H9 (cell line): ENCODE data around the gene GRIK4. TPM values are rescaled to one million over a fixed set of nuclear protein-coding genes. Genes with fewer than 3 reads are reported as not detected.

Source experiments
- DNase-seq: peaks from one replicate; pipeline ENCODE4 v3.0.0-alpha.2; 2017
- H2AFZ ChIP-seq: one replicate; pipeline ENCODE4 v1.6.1; 2013; ENCODE audit warnings: mild to moderate bottlenecking, low read length, control low read depth, moderate library complexity
- H2AK5ac ChIP-seq: 2 replicates; pipeline ENCODE4 v1.6.1; 2013; ENCODE audit warnings: low read length, control low read depth, mixed read lengths; ENCODE audit not compliant: insufficient read length
- H2BK120ac ChIP-seq: one replicate; pipeline ENCODE4 v1.6.1; 2013; ENCODE audit warnings: low read depth, mild to moderate bottlenecking, low read length, control low read depth, inconsistent platforms; ENCODE audit not compliant: poor library complexity, severe bottlenecking
- H2BK12ac ChIP-seq: 2 replicates; pipeline ENCODE4 v1.6.1; 2013; ENCODE audit warnings: low read length, control low read depth, mixed read lengths, low read depth; ENCODE audit not compliant: insufficient read length
- H2BK15ac ChIP-seq: 2 replicates; pipeline ENCODE4 v1.6.1; 2013; ENCODE audit warnings: low read depth, low read length, control low read depth
- H2BK20ac ChIP-seq: one replicate; pipeline ENCODE4 v1.6.1; 2013; ENCODE audit warnings: low read depth, mild to moderate bottlenecking, low read length, control low read depth, inconsistent platforms; ENCODE audit not compliant: poor library complexity, severe bottlenecking
- H2BK5ac ChIP-seq: 2 replicates; pipeline ENCODE4 v1.6.1; 2013; ENCODE audit warnings: low read length, control low read depth, mixed read lengths; ENCODE audit not compliant: insufficient read length
- H3K14ac ChIP-seq: 2 replicates; pipeline ENCODE4 v1.6.1; 2013; ENCODE audit warnings: low read length, control low read depth; ENCODE audit not compliant: insufficient read depth
- H3K18ac ChIP-seq: 2 replicates; pipeline ENCODE4 v1.6.1; 2013; ENCODE audit warnings: low read depth, mild to moderate bottlenecking, mixed read lengths, low read length, control low read depth; ENCODE audit not compliant: insufficient read length
- H3K23ac ChIP-seq: 2 replicates; pipeline ENCODE4 v1.6.1; 2013; ENCODE audit warnings: low read length, control low read depth, mixed read lengths, low read depth; ENCODE audit not compliant: insufficient read length
- H3K23me2 ChIP-seq: 2 replicates; pipeline ENCODE4 v1.6.1; 2013; ENCODE audit warnings: low read depth, mild to moderate bottlenecking, mixed read lengths, low read length, control low read depth; ENCODE audit not compliant: insufficient read length, poor library complexity, severe bottlenecking
- H3K27ac ChIP-seq: 2 replicates; pipeline ENCODE4 v1.5.1; 2013; ENCODE audit warnings: low read length, control low read depth, mixed read lengths, low read depth; ENCODE audit not compliant: insufficient read length
- H3K27me3 ChIP-seq: 2 replicates; pipeline ENCODE4 v1.6.1; 2013; ENCODE audit warnings: low read length, control low read depth, inconsistent platforms; ENCODE audit not compliant: insufficient read depth
- H3K4ac ChIP-seq: 2 replicates; pipeline ENCODE4 v1.6.1; 2013; ENCODE audit warnings: low read depth, mild to moderate bottlenecking, control low read depth, inconsistent platforms, low read length, moderate library complexity
- H3K4me1 ChIP-seq: 2 replicates; pipeline ENCODE4 v1.6.1; 2013; ENCODE audit warnings: low read length, control low read depth, inconsistent platforms; ENCODE audit not compliant: insufficient read depth
- H3K4me2 ChIP-seq: 2 replicates; pipeline ENCODE4 v1.6.1; 2013; ENCODE audit warnings: low read length, control low read depth, mixed read lengths; ENCODE audit not compliant: insufficient read length, insufficient read depth
- H3K56ac ChIP-seq: 2 replicates; pipeline ENCODE4 v1.6.1; 2013; ENCODE audit warnings: low read depth, mild to moderate bottlenecking, mixed read lengths, low read length, control low read depth; ENCODE audit not compliant: insufficient read length
- H3K79me1 ChIP-seq: 2 replicates; pipeline ENCODE4 v1.6.1; 2013; ENCODE audit warnings: low read depth, mild to moderate bottlenecking, moderate library complexity, low read length, control low read depth, inconsistent platforms; ENCODE audit not compliant: insufficient read depth, poor library complexity, severe bottlenecking
- H3K79me2 ChIP-seq: 2 replicates; pipeline ENCODE4 v1.6.1; 2013; ENCODE audit warnings: low read length, control low read depth, inconsistent platforms; ENCODE audit not compliant: insufficient read depth
- H3K9ac ChIP-seq: 2 replicates; pipeline ENCODE4 v1.6.1; 2013; ENCODE audit warnings: low read length, control low read depth, mixed read lengths; ENCODE audit not compliant: insufficient read length; ENCODE audit errors: extremely low read depth
- H3K9me3 ChIP-seq: one replicate; pipeline ENCODE4 v1.6.1; 2013; ENCODE audit warnings: low read depth, low read length, inconsistent platforms; ENCODE audit not compliant: control insufficient read depth
- H3T11ph ChIP-seq: one replicate; pipeline ENCODE4 v1.6.1; 2013; ENCODE audit warnings: mild to moderate bottlenecking, low read length, control low read depth, inconsistent platforms
- H4K20me1 ChIP-seq: one replicate; pipeline ENCODE4 v1.6.1; 2013; ENCODE audit not compliant: control insufficient read depth, insufficient read length, insufficient read depth
- H4K5ac ChIP-seq: 2 replicates; pipeline ENCODE4 v1.6.1; 2013; ENCODE audit warnings: low read depth, mild to moderate bottlenecking, mixed read lengths, low read length, control low read depth; ENCODE audit not compliant: insufficient read length
- H4K8ac ChIP-seq: replicated peaks from 2 replicates; pipeline ENCODE4 v1.6.1; 2013; ENCODE audit warnings: low read length, control low read depth, mixed read lengths, low read depth; ENCODE audit not compliant: insufficient read length
- H4K91ac ChIP-seq: 2 replicates; pipeline ENCODE4 v1.6.1; 2013; ENCODE audit warnings: low read depth, mild to moderate bottlenecking, moderate library complexity, mixed read lengths, low read length, control low read depth; ENCODE audit not compliant: insufficient read length
- H3K27ac Mint-ChIP-seq, 3 experiments: 2 replicates in 2 of 3; 3 replicates in 1 of 3; pipeline ENCODE4 v1.8.0; 2020 to 2021; ENCODE audit warnings: mixed read lengths in 3 of 3, mild to moderate bottlenecking in 1 of 3, moderate library complexity in 1 of 3
- H3K27me3 Mint-ChIP-seq: 2 replicates; pipeline ENCODE4 v1.8.0; 2021; ENCODE audit warnings: low read depth, mild to moderate bottlenecking, moderate library complexity, mixed read lengths
- H3K36me3 Mint-ChIP-seq, 3 experiments: 2 replicates in 2 of 3; 3 replicates in 1 of 3; pipeline ENCODE4 v1.8.0; 2020 to 2021; ENCODE audit warnings: low read depth in 3 of 3, mixed read lengths in 3 of 3; ENCODE audit not compliant: insufficient read depth in 1 of 3
- H3K4me1 Mint-ChIP-seq, 2 experiments: 2 replicates each; pipeline ENCODE4 v1.8.0; 2020; ENCODE audit warnings: mixed read lengths in 2 of 2
- H3K4me3 Mint-ChIP-seq, 2 experiments: 2 replicates in 1 of 2; 3 replicates in 1 of 2; pipeline ENCODE4 v1.8.0; 2020 to 2021; ENCODE audit warnings: mild to moderate bottlenecking in 2 of 2, mixed read lengths in 2 of 2, moderate library complexity in 1 of 2
- H3K9me3 Mint-ChIP-seq, 2 experiments: 2 replicates in 1 of 2; 3 replicates in 1 of 2; pipeline ENCODE4 v1.8.0; 2020; ENCODE audit warnings: mild to moderate bottlenecking in 2 of 2, mixed read lengths in 2 of 2, moderate library complexity in 1 of 2
- CTCF ChIP-seq: fragments of 200-600 bp; sonication (generic); conservative IDR thresholded peaks from 3 replicates; pipeline ENCODE4 v1.8.0; 2021; ENCODE audit warnings: antibody characterized with exemption, mild to moderate bottlenecking
- WGBS: extraction: QIAGEN DNeasy Blood & Tissue Kit; methylation state at CpG from one replicate; pipeline ENCODE4 v1.1.7; 2013; ENCODE audit warnings: missing lambda C conversion rate, low lambda C conversion rate, mixed read lengths; ENCODE audit not compliant: insufficient read length; ENCODE audit errors: extremely low coverage; 5-methylcytosine and 5-hydroxymethylcytosine counted together
- total RNA-seq: library from RNA; stranded (reverse); gene quantifications from 2 replicates; pipeline ENCODE4 v1.2.1, GENCODE V29; 2021

Gene GRIK4
- total RNA-seq, 1 experiment from 2014 or later = 2.3 TPM

DNA sequence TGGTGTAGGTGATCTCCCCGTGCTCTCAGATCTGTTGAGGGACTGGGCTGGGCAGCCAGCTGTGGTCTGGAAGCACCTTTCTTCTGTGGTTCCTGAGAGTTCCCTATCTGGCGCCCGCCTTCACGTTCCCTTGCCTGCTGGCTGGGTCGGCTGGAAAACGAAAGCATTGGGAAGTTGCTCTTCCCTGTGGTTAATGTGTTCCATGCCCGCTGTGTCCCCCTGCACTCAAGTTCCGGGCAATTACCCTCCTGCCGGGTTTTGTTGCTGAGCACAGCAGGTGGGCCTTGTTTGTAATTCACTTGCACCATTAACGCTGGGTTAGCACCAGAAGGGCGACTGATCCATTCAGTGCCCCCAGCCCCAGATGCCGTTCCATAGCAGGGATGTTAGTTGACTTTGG lies 134.1 kb downstream of the GRIK4 start:
- Histone ChIP-seq H4K8ac (no peak overlapping the region), H3K9ac (no peak overlapping the region), H2BK120ac (no peak overlapping the region), H3K14ac (no peak overlapping the region), H3K4ac (no peak overlapping the region), H3K23me2 (no peaks in the 10 kb centered on the region), H3K4me1 (peaks cover 16% of the 10 kb centered on the region; the same call in 1 of the 2 replicates), H2AK5ac (no peak overlapping the region), H3K56ac (no peak overlapping the region), H2BK5ac (no peak overlapping the region), H3K9me3 (no peaks in the 10 kb centered on the region), H2AFZ (no peak overlapping the region), H3K27me3 (peaks cover 60% of the 10 kb centered on the region), H4K5ac (no peak overlapping the region), H3K4me2 (peak overlapping the region; percentile 49), H3K23ac (no peak overlapping the region), H2BK12ac (no peak overlapping the region), H2BK15ac (no peak overlapping the region), H3K79me2 (no peaks in the 10 kb centered on the region), H3K27ac (no peak overlapping the region), H3K18ac (no peak overlapping the region), H3T11ph (no peak overlapping the region), H4K20me1 (peaks cover 3% of the 10 kb centered on the region), H4K91ac (no peak overlapping the region), H3K79me1 (no peaks in the 10 kb centered on the region), H2BK20ac (no peak overlapping the region)
- Mint-ChIP-seq H3K36me3 (no peaks in the 10 kb centered on the region), H3K4me1 (peaks cover 21 to 24% of the 10 kb centered on the region in 2 experiments), H3K27ac (no peak overlapping the region; a peak in 1 of 7 replicates), H3K27me3 (peaks cover 100% of the 10 kb centered on the region), H3K4me3 (no peak overlapping the region; a peak in 2 of 5 replicates), H3K9me3 (peaks cover 0 to 3% of the 10 kb centered on the region in 2 experiments; a peak in 1 of 5 replicates)
- no CpG with 5 or more reads among the region's 12 CpGs for WGBS
- DNase-seq = peak; percentile 89
- no peak for TF ChIP-seq CTCF
